HG03571 (cell line): ENCODE measurements around the gene TMEM18.
"Not testable (repeated sequence)": the region's sequence is repeated elsewhere in the genome, so short reads cannot be mapped to it uniquely, and the experiment has no call there.

Experiments used
- ATAC-seq: cut with Tn5 transposase; IDR thresholded peaks from one replicate; pipeline ENCODE4 v1.9.1; 2021; ENCODE audit not compliant: unreplicated experiment

The TMEM18 gene

GRCh38 chr2:694174-694573 is 17.0 kb upstream of the TMEM18 start:
- ATAC-seq, result no peak

DNA sequence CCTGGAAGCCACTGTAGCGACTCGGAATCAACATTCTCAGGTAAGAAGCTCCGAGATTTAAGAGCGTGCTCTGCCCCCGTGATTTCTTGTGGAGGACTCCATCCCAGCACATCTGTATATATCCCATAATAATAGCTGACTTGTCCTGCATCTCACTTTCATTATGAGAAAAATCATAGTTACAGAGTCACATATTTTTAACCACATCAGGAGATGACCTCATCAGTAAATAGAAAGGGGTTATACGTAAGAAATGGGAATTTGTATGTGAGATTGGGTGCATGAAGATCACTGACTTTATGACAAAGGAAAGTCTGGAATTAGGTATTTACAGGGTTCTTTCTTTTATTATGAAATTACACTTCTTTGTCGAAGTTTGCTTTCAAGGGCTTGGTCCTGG is 16.4 kb upstream of the TMEM18 start:
- ATAC-seq, result no peak

DNA sequence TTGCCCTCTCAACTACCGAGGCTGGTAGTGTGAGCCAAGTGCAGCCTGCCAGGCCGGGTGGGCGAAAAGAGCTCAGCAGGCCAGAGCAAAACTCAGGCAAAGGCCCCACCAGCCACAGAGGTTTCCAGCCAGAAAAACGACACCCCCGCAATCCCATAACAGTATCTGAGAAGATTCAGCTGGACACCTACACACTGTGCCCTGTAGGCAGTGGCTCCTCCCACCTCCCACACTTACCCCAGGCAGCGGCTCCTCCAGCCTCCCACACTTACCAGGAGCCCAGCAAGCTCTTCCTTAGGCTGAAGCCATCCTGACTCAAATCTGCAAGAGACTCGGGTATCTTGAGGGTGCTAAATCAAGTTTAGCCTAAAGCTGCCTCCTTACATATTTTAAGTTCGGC is 15.6 kb upstream of the TMEM18 start:
- ATAC-seq, result no peak

DNA sequence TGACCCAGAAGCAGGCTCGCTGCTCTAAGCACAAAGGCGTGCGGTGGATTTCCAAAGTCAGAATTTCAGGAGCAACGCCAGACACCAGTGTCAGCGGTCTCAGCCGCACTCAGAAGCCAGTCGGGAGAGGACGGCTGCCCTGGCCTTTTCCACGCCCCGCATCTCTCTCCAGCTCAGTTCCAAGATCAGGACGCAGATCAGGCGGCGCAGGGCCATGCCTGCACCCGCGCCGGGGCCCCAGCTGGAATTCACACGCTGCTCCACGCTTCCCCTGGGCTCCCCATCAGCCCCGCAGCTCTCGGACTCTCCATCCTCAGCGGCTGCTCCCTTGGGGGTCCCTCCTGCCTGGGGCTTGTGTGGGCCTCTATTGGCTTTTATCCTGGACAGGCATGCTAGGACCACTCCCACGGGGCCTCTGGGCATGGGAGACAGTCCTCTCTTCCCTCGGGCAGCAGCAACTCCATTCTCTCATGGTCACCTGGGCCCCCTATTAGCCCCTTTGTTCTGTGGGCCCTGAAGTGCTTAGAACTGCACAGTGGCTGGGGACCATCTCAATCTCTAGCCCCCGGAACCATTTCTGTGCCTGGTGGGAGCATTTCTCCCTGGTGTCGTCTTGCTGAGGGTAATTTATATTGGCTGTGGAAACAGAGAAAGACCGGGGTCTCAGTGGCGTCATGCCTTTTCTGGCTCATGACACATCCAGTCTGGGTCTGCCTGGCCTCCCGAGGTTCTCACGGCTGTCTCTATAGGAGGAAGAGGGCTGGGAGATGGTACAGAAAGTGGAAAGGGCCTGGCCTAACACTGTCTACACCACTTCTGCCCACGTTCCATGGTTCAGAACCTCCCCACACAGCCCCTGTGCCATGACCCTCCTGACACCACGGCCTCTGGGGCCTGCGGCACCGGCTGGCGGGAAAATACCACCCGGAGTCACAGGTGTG is 14.9 kb upstream of the TMEM18 start:
- no peak for ATAC-seq

DNA sequence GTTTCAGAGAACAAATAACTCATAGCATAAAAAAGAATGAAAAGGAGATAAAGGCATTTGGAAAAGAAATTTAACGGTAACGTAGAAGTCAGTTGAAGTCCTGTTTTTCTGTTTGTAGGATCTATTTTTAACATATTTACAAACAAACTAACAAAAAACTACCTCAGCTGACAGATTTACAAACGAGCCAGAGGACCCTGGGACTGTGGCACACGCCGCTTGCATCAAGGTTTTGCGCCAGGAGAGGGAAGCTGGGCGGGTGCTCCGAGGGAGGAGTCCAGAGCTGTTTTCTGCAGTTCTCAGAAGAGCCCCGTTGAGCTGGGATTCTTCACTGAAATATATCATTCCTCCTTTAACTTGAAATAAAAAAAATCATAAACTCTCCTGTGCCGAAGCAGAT is 13.6 kb upstream of the TMEM18 start:
- ATAC-seq, result no peak

- no peak for ATAC-seq
Observed at GRCh38 chr2:689877-690510, 12.8 kb upstream of the TMEM18 start.

GRCh38 chr2:689237-689636 is 12.0 kb upstream of the TMEM18 start:
- ATAC-seq, result no peak

DNA sequence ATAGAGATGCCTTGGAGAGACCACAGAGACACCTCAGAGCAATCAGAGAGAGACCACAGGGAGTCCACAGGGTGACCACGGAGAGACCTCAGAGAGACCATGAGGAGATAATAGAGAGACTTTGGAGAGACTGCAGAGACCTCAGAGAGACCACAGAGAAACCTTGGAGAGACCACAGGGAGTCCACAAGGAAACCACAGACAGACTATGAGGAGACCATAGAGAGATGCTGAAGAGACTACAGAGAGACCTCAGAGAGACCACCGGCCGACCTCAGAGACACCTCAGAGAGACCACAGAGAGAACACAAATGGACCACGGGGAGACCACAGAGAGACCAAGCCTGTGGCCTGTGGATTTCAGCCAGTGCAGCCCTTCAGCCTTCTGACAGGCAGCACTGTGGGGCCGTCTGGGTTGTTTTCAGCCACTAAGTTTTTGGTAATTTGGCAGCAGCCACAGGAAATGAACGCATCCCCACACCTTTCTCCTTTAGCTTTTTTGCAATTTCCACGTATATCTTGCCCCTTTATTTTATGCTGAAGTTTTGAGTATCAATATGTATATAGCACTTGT is 11.4 kb upstream of the TMEM18 start:
- ATAC-seq, result no peak

DNA sequence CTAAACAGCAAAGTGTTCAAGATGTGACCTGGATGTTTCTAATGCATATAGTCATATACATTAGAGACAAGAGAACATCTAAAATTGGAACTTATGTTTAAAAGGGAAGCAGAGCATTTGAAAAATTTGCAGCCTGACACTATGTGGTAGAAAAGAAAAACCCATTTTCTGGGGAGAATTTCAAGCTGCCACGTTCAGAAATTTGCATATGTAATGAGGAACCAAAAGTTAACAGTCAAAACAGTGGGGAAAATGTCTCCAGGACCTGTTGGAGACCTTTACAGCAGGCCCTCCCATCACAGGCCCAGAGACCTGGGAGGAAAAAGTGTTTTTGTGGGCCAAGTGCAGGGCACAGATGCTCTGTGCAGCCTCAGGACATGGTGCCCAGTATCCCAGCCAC is 8.2 kb upstream of the TMEM18 start:
- no peak for ATAC-seq

DNA sequence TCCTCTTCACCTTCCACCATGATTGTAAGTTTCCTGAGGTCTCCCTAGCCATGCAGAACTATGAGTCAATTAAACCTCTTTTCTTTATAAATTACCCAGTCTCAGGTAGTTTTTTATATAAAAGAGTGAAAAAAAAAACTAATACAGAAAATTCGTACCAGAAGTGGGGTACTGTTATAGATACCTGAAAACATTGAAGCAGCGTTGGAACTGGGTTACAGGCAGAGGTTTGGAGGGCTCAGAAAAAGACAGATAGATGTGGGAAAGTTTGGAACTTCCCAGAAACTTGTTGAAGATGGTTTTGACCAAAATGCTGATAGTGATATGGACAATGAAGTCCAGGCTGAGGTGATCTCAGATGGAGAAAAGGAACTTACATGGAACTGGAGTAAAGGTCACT is 7.7 kb upstream of the TMEM18 start:
- ATAC-seq, result not testable (repeated sequence)

GRCh38 chr2:682226-682625 is 5.0 kb upstream of the TMEM18 start:
- ATAC-seq, result no peak

GRCh38 chr2:681312-681711 is 4.1 kb upstream of the TMEM18 start:
- ATAC-seq, result no peak

DNA sequence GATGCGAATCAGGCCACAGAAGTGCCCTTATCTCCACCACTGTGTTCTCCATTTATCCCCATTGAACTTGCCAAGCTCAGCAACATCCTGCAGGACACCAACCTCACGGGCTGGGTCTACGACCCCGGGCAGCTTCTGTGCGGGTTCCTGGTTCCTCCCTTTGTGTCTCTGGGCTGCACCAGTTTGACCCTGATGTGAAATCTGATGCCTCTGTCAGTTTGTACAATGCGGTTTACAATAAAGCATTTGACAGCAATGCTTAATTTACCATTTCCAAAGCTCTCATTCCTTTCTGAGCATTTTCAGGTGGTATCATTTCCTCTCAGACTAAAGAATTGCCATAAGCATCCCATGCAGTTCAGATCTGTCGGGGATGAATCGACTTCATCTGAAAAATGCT is 3.3 kb upstream of the TMEM18 start:
- ATAC-seq, result no peak

GRCh38 chr2:678964-679363 is 1.8 kb upstream of the TMEM18 start:
- no peak for ATAC-seq

GRCh38 chr2:677959-678550 is 849 bp upstream of the TMEM18 start:
- ATAC-seq, result no peak

DNA sequence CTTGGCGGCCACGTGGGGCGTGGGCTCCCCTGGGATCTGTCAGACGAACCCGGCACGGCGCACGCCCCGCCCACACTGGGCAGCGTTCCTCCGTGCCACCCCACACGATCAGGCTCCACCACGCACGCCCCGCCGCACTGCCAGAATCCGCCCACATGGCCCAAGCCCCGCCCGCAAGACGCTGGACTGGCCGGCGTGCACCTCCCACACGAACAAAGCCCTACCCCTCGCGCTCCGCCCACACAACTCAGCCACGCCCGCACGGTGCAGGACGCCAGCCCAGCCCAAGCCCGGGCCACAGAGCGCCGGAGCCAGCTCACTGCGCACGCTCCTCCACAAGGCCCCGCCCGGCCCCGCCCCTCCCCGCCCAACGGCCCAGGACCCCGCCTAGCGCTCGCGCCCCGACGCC is 555 bp downstream of the TMEM18 start:
- ATAC-seq, result peak; percentile 79

- ATAC-seq, result peak; percentile 26
Observed at GRCh38 chr2:675982-676646, 1.1 kb downstream of the TMEM18 start.

DNA sequence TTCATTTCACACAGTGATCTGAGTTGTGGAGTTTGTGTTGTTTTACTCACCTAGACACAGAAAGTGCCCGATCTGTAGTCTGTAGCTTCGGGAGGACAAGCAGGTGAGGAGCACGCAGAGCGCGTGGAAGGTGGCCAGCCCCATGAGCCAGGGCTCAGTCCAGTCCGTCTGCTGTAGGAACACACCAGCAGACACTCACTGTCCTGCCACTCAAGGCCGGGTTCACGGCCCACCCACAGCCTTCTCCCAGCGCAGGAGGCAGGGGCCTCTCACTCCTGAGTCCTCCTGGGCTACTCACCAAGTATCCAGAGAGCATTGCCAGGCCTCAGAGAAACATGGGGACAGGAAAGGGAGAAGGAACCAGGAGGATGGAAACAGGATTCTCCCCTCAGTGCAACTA is 1.7 kb downstream of the TMEM18 start:
- no peak for ATAC-seq

DNA sequence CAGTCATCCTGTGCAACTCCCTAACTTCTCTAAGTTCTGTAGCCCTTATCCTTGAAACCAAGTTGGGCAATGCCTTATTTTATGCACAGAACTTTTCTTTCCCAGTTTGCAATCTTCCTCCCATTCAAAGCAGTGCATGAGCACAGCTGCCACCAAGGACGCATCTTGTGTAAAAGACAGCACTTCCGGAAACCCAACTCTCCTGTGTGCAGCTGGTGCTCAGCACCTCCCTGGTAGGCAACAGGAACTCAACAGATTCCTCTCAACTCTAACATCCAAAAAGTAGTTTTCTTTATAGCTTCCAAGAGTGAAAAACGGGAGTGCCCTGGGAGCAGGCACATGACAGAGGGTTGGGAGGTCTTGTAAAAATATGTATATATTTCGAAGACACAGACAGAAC is 2.2 kb downstream of the TMEM18 start:
- ATAC-seq, result no peak

- no peak for ATAC-seq
Observed at GRCh38 chr2:674321-674985, 2.8 kb downstream of the TMEM18 start.
